ENCODE data around the gene RAVER2.

GRCh38 chr1:64844175-64844574 lies 99.3 kb downstream of the RAVER2 start:
- TF ChIP-seq CTCF (IDR thresholded peaks at IDR 0.05) (no peak), ZFX (IDR thresholded peaks at IDR 0.05; ENCODE audit: borderline replicate concordance) (no peak)
